Liver (tissue), 9 donors: ENCODE data around the gene OASL. TPM values are rescaled to one million over a fixed set of nuclear protein-coding genes. Genes with fewer than 3 reads are reported as not detected.

Experiments used
- DNase-seq: peaks from one replicate; pipeline ENCODE4 v3.0.0-alpha.2; 2017; ENCODE audit warnings: low spot score
- H3K27ac ChIP-seq, 2 donors: one replicate each; pipeline ENCODE4 v1.7.0; 2013; ENCODE audit warnings: inconsistent platforms in 2 of 2, low read length in 2 of 2, control low read depth in 1 of 2, low read depth in 1 of 2, mild to moderate bottlenecking in 1 of 2
- H3K27me3 ChIP-seq, 4 donors: one replicate each; pipeline versions ENCODE4 v1.6.1 to v1.7.0; 2013; ENCODE audit warnings: low read length in 3 of 4, inconsistent platforms in 1 of 4, mild to moderate bottlenecking in 1 of 4, moderate library complexity in 1 of 4; ENCODE audit not compliant: control insufficient read depth in 4 of 4, insufficient read depth in 4 of 4
- H3K36me3 ChIP-seq, 4 donors: one replicate each; pipeline versions ENCODE4 v1.6.1 to v1.7.0; 2013; ENCODE audit warnings: low read length in 3 of 4, mild to moderate bottlenecking in 3 of 4, low read depth in 1 of 4, moderate library complexity in 1 of 4; ENCODE audit not compliant: control insufficient read depth in 4 of 4, insufficient read depth in 3 of 4
- H3K4me1 ChIP-seq, 4 donors: one replicate each; pipeline versions ENCODE4 v1.6.1 to v1.7.0; 2013; ENCODE audit warnings: low read length in 3 of 4, mild to moderate bottlenecking in 3 of 4, moderate library complexity in 1 of 4; ENCODE audit not compliant: control insufficient read depth in 4 of 4, insufficient read depth in 4 of 4
- H3K4me3 ChIP-seq, 3 donors: one replicate each; pipeline versions ENCODE4 v1.6.1 to v1.7.0; 2013; ENCODE audit warnings: low read length in 3 of 3, control low read depth in 1 of 3, low read depth in 1 of 3, mild to moderate bottlenecking in 1 of 3
- H3K9ac ChIP-seq, 2 donors: one replicate each; pipeline ENCODE4 v1.7.0; 2013; ENCODE audit warnings: low read length in 2 of 2, mild to moderate bottlenecking in 2 of 2, moderate library complexity in 2 of 2, control low read depth in 1 of 2, low read depth in 1 of 2
- H3K9me3 ChIP-seq, 4 donors: one replicate each; pipeline versions ENCODE4 v1.6.1 to v1.7.0; 2013; ENCODE audit warnings: low read length in 3 of 4; ENCODE audit not compliant: control insufficient read depth in 4 of 4
- EGR1 ChIP-seq, 2 donors: IDR thresholded peaks; 2 replicates each; pipeline ENCODE4 v1.6.1; 2016 to 2018; ENCODE audit warnings: antibody characterized with exemption in 2 of 2, low read depth in 2 of 2
- FOXA2 ChIP-seq: IDR thresholded peaks from 2 replicates; pipeline ENCODE4 v1.6.1; 2016; ENCODE audit warnings: antibody characterized with exemption
- GABPA ChIP-seq, 2 donors: IDR thresholded peaks in 1 of 2; conservative IDR thresholded peaks in 1 of 2; 2 replicates each; pipeline ENCODE4 v1.6.1; 2016; ENCODE audit warnings: antibody characterized with exemption in 2 of 2, mild to moderate bottlenecking in 1 of 2, moderate library complexity in 1 of 2
- HNF4A ChIP-seq, 2 donors: conservative IDR thresholded peaks; 2 replicates each; pipeline ENCODE4 v1.6.1; 2016; ENCODE audit warnings: antibody characterized with exemption in 2 of 2, mild to moderate bottlenecking in 2 of 2
- HNF4G ChIP-seq: IDR thresholded peaks from 2 replicates; pipeline ENCODE4 v1.6.1; 2016; ENCODE audit warnings: antibody characterized with exemption
- JUND ChIP-seq, 2 donors: IDR thresholded peaks; 2 replicates each; pipeline ENCODE4 v1.6.1; 2016; ENCODE audit warnings: antibody characterized with exemption in 2 of 2
- NR2F2 ChIP-seq: IDR thresholded peaks from 2 replicates; pipeline ENCODE4 v1.6.1; 2016; ENCODE audit warnings: antibody characterized with exemption
- RAD21 ChIP-seq, 2 donors: IDR thresholded peaks; 2 replicates each; pipeline ENCODE4 v1.6.1; 2016; ENCODE audit warnings: antibody characterized with exemption in 2 of 2, mild to moderate bottlenecking in 2 of 2
- RXRA ChIP-seq, 2 donors: IDR thresholded peaks; 2 replicates each; pipeline ENCODE4 v1.6.1; 2017 to 2018; ENCODE audit warnings: antibody characterized with exemption in 2 of 2, mild to moderate bottlenecking in 1 of 2
- SP1 ChIP-seq: IDR thresholded peaks from 2 replicates; pipeline ENCODE4 v1.6.1; 2018; ENCODE audit warnings: antibody characterized with exemption, mild to moderate bottlenecking
- TAF1 ChIP-seq: conservative IDR thresholded peaks from 2 replicates; pipeline ENCODE4 v1.6.1; 2016; ENCODE audit warnings: antibody characterized with exemption, mild to moderate bottlenecking
- YY1 ChIP-seq: IDR thresholded peaks from 2 replicates; pipeline ENCODE4 v1.6.1; 2016; ENCODE audit warnings: antibody characterized with exemption, mild to moderate bottlenecking
- WGBS: extraction: QIAGEN DNeasy Blood & Tissue Kit; methylation state at CpG from one replicate; pipeline ENCODE4 v1.1.7; 2013; 5-methylcytosine and 5-hydroxymethylcytosine counted together
- polyA plus RNA-seq, 2 donors: library from polyadenylated mRNA; stranded (reverse) in 1 of 2; unstranded in 1 of 2; fragments of 200-250 nt in 1 of 2; fragments of >200 nt in 1 of 2; fragmentation: Nextera tagmentation in 1 of 2; extraction: Ambion mirVana in 1 of 2; gene quantifications; one replicate each; pipeline versions ENCODE4 v1.2.1 to v1.2.3, GENCODE V29; 2013 to 2015
- total RNA-seq, 2 donors: library from RNA; depleted of rRNA; stranded (reverse); fragments of >200 nt; gene quantifications; one replicate each; pipeline ENCODE4 v1.2.3, GENCODE V29; 2014
- TF ChIP-seq, protein P1 (sequence below): IDR thresholded peaks from 2 replicates; pipeline ENCODE4 v1.6.1; 2016; ENCODE audit warnings: antibody characterized with exemption
- TF ChIP-seq, protein P2 (sequence below): IDR thresholded peaks from 2 replicates; pipeline ENCODE4 v1.6.1; 2016; ENCODE audit warnings: antibody characterized with exemption
- TF ChIP-seq, protein P3 (sequence below): IDR thresholded peaks from 2 replicates; pipeline ENCODE4 v1.6.1; 2016; ENCODE audit warnings: antibody characterized with exemption, mild to moderate bottlenecking
- donor health status: healthy.
- donor health status: healthy.
- donor health status: healthy.
- donor health status: healthy.
- donor health status: healthy.

Gene OASL
- total and polyA plus RNA-seq, 4 donors = 0.89 to 4.5 (median 3.1) TPM

DNA sequence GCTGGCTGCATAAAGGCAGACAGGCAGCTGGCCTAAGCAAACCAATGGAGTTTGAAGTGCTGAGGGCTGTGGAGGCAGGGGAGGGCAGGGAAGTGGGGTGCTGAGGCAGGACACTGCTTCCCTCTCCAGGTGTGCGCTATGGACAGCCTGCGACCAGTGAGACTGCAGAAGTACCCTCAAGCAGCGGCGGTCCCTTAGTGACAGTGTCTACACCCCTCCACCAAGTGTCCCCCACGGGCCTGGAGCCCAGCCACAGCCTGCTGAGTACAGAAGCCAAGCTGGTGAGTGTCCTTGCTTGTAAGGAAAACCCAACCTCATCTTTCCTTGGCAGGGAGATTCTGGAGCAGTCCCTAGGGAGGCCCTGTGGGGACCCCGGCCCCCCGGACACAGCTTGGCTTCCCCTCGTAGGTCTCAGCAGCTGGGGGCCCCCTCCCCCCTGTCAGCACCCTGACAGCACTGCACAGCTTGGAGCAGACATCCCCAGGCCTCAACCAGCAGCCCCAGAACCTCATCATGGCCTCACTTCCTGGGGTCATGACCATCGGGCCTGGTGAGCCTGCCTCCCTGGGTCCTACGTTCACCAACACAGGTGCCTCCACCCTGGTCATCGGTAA lies 42.8 kb downstream of the OASL start:
- no peak for DNase-seq
- H3K36me3 ChIP-seq = peaks cover 13 to 58% (median 40%) of the 10 kb centered on the region in 4 donors
- no peaks in the 10 kb centered on the region for H3K9me3 ChIP-seq
- no peak overlapping the region for H3K4me3 ChIP-seq
- H3K4me1 ChIP-seq = peaks cover 1 to 23% (median 13%) of the 10 kb centered on the region in 4 donors
- TF ChIP-seq RXRA (IDR thresholded peaks at IDR 0.05) (no peak), FOXA2 (no peak), SP1 (no peak), GABPA (IDR thresholded peaks at IDR 0.05 in 1 of 2, conservative IDR thresholded peaks at IDR 0.05 in 1 of 2) (no peak), TAF1 (no peak), HNF4G (no peak), RAD21 (IDR thresholded peaks at IDR 0.05) (no peak), NR2F2 (no peak), YY1 (no peak)
- TF ChIP-seq, protein P1, sequence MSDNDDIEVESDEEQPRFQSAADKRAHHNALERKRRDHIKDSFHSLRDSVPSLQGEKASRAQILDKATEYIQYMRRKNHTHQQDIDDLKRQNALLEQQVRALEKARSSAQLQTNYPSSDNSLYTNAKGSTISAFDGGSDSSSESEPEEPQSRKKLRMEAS = no peak
- H3K9ac ChIP-seq = no peak overlapping the region
- WGBS = 93% methylated on average over 11 of the region's 11 CpGs
- no peaks in the 10 kb centered on the region for H3K27me3 ChIP-seq
- no peak overlapping the region for H3K27ac ChIP-seq

DNA sequence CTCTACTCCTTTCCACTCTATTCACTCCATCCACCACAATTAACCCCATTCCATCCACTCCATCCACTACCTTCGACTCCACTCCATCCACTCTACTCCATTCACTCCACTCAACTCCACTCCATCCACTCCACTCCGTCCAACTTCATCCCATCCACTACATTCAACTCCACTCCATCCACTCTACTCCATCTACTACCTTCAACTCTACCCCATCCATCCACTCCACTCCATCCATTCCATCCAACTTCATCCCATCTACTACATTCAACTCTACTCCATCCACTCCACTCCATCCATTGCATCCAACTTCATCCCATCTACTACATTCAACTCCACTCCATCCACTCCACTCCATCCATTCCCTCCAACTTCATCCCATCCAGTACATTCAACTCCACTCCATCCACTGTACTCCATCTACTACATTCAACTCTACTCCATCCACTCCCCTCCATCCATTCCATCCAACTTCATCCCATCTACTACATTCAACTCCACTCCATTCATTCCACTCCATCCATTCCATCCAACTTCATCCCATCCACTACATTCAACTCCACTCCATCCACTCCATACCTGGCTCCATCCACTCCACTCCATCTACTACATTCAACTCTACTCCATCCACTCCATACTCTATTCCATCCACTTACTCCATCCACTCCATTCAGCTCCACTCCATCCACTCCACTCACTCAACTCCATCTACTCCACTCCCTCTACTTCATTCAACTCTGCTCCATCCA lies 44.3 kb downstream of the OASL start:
- Histone ChIP-seq H3K27ac (no peak overlapping the region), H3K4me3 (no peak overlapping the region), H3K4me1 (peaks cover 1 to 25% (median 10%) of the 10 kb centered on the region in 4 donors), H3K9ac (no peak overlapping the region), H3K9me3 (no peaks in the 10 kb centered on the region), H3K27me3 (no peaks in the 10 kb centered on the region), H3K36me3 (peaks cover 10 to 50% (median 38%) of the 10 kb centered on the region in 4 donors)
- 96% methylated on average over 2 of the region's 2 CpGs for WGBS
- DNase-seq = no peak
- TF ChIP-seq EGR1 (IDR thresholded peaks at IDR 0.05; ENCODE audit: low read depth in 2 of 2) (no peak), TAF1 (no peak), HNF4A (conservative IDR thresholded peaks at IDR 0.05) (no peak), NR2F2 (no peak), JUND (IDR thresholded peaks at IDR 0.05) (no peak), RAD21 (IDR thresholded peaks at IDR 0.05) (no peak), RXRA (IDR thresholded peaks at IDR 0.05) (no peak)
- TF ChIP-seq, protein P2, sequence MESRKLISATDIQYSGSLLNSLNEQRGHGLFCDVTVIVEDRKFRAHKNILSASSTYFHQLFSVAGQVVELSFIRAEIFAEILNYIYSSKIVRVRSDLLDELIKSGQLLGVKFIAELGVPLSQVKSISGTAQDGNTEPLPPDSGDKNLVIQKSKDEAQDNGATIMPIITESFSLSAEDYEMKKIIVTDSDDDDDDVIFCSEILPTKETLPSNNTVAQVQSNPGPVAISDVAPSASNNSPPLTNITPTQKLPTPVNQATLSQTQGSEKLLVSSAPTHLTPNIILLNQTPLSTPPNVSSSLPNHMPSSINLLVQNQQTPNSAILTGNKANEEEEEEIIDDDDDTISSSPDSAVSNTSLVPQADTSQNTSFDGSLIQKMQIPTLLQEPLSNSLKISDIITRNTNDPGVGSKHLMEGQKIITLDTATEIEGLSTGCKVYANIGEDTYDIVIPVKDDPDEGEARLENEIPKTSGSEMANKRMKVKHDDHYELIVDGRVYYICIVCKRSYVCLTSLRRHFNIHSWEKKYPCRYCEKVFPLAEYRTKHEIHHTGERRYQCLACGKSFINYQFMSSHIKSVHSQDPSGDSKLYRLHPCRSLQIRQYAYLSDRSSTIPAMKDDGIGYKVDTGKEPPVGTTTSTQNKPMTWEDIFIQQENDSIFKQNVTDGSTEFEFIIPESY = no peak

DNA sequence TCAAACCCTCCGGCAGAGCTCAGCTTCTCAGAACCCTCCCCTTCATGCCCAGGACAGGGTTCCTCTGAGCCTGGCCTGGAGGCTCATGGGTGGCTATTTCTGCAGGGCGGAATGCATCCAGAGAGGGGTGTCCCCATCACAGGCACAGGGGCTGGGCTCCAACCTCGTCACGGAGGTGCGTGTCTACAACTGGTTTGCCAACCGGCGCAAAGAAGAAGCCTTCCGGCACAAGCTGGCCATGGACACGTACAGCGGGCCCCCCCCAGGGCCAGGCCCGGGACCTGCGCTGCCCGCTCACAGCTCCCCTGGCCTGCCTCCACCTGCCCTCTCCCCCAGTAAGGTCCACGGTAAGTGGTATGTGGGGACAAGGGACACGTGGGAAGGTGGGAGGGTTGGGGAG lies 45.0 kb downstream of the OASL start:
- no peaks in the 10 kb centered on the region for H3K9me3 ChIP-seq
- no peak overlapping the region for H3K9ac ChIP-seq
- no peak overlapping the region for H3K4me3 ChIP-seq
- H3K27me3 ChIP-seq = no peaks in the 10 kb centered on the region
- WGBS = 95% methylated on average over 15 of the region's 15 CpGs
- peaks cover 0 to 18% (median 5%) of the 10 kb centered on the region in 4 donors for H3K4me1 ChIP-seq
- DNase-seq = no peak
- TF ChIP-seq TAF1 (no peak), EGR1 (IDR thresholded peaks at IDR 0.05; ENCODE audit: low read depth in 2 of 2) (no peak), HNF4G (no peak), RXRA (IDR thresholded peaks at IDR 0.05) (no peak), NR2F2 (no peak)
- TF ChIP-seq, protein P1 = no peak
- TF ChIP-seq, protein P3, sequence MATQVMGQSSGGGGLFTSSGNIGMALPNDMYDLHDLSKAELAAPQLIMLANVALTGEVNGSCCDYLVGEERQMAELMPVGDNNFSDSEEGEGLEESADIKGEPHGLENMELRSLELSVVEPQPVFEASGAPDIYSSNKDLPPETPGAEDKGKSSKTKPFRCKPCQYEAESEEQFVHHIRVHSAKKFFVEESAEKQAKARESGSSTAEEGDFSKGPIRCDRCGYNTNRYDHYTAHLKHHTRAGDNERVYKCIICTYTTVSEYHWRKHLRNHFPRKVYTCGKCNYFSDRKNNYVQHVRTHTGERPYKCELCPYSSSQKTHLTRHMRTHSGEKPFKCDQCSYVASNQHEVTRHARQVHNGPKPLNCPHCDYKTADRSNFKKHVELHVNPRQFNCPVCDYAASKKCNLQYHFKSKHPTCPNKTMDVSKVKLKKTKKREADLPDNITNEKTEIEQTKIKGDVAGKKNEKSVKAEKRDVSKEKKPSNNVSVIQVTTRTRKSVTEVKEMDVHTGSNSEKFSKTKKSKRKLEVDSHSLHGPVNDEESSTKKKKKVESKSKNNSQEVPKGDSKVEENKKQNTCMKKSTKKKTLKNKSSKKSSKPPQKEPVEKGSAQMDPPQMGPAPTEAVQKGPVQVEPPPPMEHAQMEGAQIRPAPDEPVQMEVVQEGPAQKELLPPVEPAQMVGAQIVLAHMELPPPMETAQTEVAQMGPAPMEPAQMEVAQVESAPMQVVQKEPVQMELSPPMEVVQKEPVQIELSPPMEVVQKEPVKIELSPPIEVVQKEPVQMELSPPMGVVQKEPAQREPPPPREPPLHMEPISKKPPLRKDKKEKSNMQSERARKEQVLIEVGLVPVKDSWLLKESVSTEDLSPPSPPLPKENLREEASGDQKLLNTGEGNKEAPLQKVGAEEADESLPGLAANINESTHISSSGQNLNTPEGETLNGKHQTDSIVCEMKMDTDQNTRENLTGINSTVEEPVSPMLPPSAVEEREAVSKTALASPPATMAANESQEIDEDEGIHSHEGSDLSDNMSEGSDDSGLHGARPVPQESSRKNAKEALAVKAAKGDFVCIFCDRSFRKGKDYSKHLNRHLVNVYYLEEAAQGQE = no peak
- TF ChIP-seq, protein P2 = no peak
- H3K36me3 ChIP-seq = peaks cover 10 to 54% (median 40%) of the 10 kb centered on the region in 4 donors
- H3K27ac ChIP-seq = no peak overlapping the region
